ENCODE measurements around the gene RHOT2. TPM values are rescaled to one million over a fixed set of nuclear protein-coding genes. Genes with fewer than 3 reads are reported as not detected.

Gene RHOT2
- total RNA-seq, 1 experiment from 2014 or later, result 163 TPM

DNA sequence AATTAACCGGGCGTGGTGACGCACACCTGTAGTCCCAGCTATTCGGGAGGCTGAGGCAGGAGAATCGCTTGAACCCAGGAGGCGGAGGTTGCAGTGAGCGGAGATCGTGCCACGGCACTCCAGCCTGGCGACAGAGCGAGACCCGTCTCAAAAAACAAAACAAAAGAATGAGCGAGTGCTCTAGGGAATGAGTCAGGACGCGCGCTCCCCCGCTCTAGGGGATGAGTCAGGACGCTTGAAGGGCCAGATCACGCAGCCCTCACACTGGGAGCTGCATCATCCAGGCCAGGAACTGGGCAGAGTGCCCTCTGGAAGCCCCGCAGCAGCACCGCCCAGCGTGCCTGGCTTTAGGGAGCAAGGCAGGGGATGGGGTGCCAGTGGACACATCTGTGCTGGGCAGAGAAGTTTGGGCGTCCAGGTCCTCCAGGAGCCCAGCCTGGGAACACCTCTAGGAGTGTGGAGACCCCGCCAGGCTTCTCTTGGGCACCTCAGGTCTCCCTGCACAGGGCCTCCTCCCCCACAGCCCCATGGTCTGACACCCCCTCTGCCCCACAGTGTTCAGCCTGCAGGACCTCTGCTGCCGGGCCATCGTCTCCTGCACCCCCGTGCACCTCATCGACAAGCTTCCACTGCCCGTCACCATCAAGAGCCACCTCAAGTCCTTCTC, 41.0 kb upstream of the RHOT2 start:
- CTCF ChIA-PET, result no interaction called here
- Mint-ChIP-seq H3K27ac (ENCODE audit: unreplicated experiment) (peak overlapping the region; percentile 27), H3K4me3 (ENCODE audit: low read depth, unreplicated experiment) (no peak overlapping the region)

GRCh38 chr16:627454-628239, 40.3 kb upstream of the RHOT2 start:
- Mint-ChIP-seq H3K27ac (ENCODE audit: unreplicated experiment) (peak overlapping the region; percentile 27), H3K36me3 (ENCODE audit: insufficient read depth, unreplicated experiment) (peaks cover 62% of the 10 kb centered on the region), H3K4me1 (ENCODE audit: low read depth, unreplicated experiment) (no peaks in the 10 kb centered on the region), H3K4me3 (ENCODE audit: low read depth, unreplicated experiment) (no peak overlapping the region), H3K9me3 (ENCODE audit: low read depth, unreplicated experiment) (no peaks in the 10 kb centered on the region), H3K27me3 (ENCODE audit: unreplicated experiment) (no peaks in the 10 kb centered on the region)
- no TSS peak for BruUV-seq (replicated peaks)
- DNase-seq, result no peak
- no peak for TF ChIP-seq CTCF (IDR thresholded peaks at IDR 0.05; ENCODE audit: unreplicated experiment)
- CTCF ChIA-PET, result no interaction called here
- intact Hi-C loops (cut with micrococcal nuclease; ENCODE audit: unreplicated experiment), result no loop called here

More for the DNA sequence above, 41.0 kb upstream of the RHOT2 start:
- no peaks in the 10 kb centered on the region for H3K27me3 Mint-ChIP-seq (ENCODE audit: unreplicated experiment)
- DNase-seq, result no peak
- no TSS peak for BruUV-seq (replicated peaks)
- no peak for TF ChIP-seq CTCF (IDR thresholded peaks at IDR 0.05; ENCODE audit: unreplicated experiment)
- H3K36me3 Mint-ChIP-seq (ENCODE audit: insufficient read depth, unreplicated experiment), result peaks cover 59% of the 10 kb centered on the region
- intact Hi-C loops (cut with micrococcal nuclease; ENCODE audit: unreplicated experiment), result no loop called here
- no peaks in the 10 kb centered on the region for H3K4me1 Mint-ChIP-seq (ENCODE audit: low read depth, unreplicated experiment)
- H3K9me3 Mint-ChIP-seq (ENCODE audit: low read depth, unreplicated experiment), result no peaks in the 10 kb centered on the region

- H3K27me3 Mint-ChIP-seq (ENCODE audit: unreplicated experiment), result no peaks in the 10 kb centered on the region
- H3K9me3 Mint-ChIP-seq (ENCODE audit: low read depth, unreplicated experiment), result no peaks in the 10 kb centered on the region
- CTCF ChIA-PET, result no interaction called here
- H3K4me3 Mint-ChIP-seq (ENCODE audit: low read depth, unreplicated experiment), result no peak overlapping the region
- no peak for DNase-seq
- BruUV-seq (replicated peaks), result no TSS peak
- H3K4me1 Mint-ChIP-seq (ENCODE audit: low read depth, unreplicated experiment), result no peaks in the 10 kb centered on the region
- peaks cover 70% of the 10 kb centered on the region for H3K36me3 Mint-ChIP-seq (ENCODE audit: insufficient read depth, unreplicated experiment)
- TF ChIP-seq CTCF (IDR thresholded peaks at IDR 0.05; ENCODE audit: unreplicated experiment), result no peak
- H3K27ac Mint-ChIP-seq (ENCODE audit: unreplicated experiment), result peak overlapping the region; percentile 50
- intact Hi-C loops (cut with micrococcal nuclease; ENCODE audit: unreplicated experiment), result no loop called here
Measured at GRCh38 chr16:628321-629061, 39.4 kb upstream of the RHOT2 start.

- no peak overlapping the region for H3K4me3 Mint-ChIP-seq (ENCODE audit: low read depth, unreplicated experiment)
- intact Hi-C loops (cut with micrococcal nuclease; ENCODE audit: unreplicated experiment), result no loop called here
- CTCF ChIA-PET, result no interaction called here
- no peak for TF ChIP-seq CTCF (IDR thresholded peaks at IDR 0.05; ENCODE audit: unreplicated experiment)
- BruUV-seq (replicated peaks), result no TSS peak
- no peaks in the 10 kb centered on the region for H3K9me3 Mint-ChIP-seq (ENCODE audit: low read depth, unreplicated experiment)
- H3K4me1 Mint-ChIP-seq (ENCODE audit: low read depth, unreplicated experiment), result no peaks in the 10 kb centered on the region
- H3K36me3 Mint-ChIP-seq (ENCODE audit: insufficient read depth, unreplicated experiment), result peaks cover 74% of the 10 kb centered on the region
- no peaks in the 10 kb centered on the region for H3K27me3 Mint-ChIP-seq (ENCODE audit: unreplicated experiment)
- H3K27ac Mint-ChIP-seq (ENCODE audit: unreplicated experiment), result peak overlapping the region; percentile 50
- no peak for DNase-seq
Measured at GRCh38 chr16:629185-629832, 38.6 kb upstream of the RHOT2 start.
